Measurements from ENCODE around the gene FMNL3.
"Not testable (repeated sequence)": the region's sequence is repeated elsewhere in the genome, so short reads cannot be mapped to it uniquely, and the experiment has no call there.

Gene FMNL3

GRCh38 chr12:49707128-49707811 lies at the start of gene FMNL3:
Gene FMNL3 (minus strand): TSS chr12:49707405. CDS start chr12:49707180, 225 bp downstream.
- DNase-seq, result peak; percentile 79 to 90

GRCh38 chr12:49750996-49751393 lies 43.8 kb upstream of the FMNL3 start:
- DNase-seq, result no peak

GRCh38 chr12:49750027-49750995 lies 43.1 kb upstream of the FMNL3 start:
- peak in 1 of 2 experiments; percentile 29 for DNase-seq

GRCh38 chr12:49748800-49749199 lies 41.6 kb upstream of the FMNL3 start:
- no peak for DNase-seq

- DNase-seq, result no peak
Measured at GRCh38 chr12:49748306-49748705, 41.1 kb upstream of the FMNL3 start.

- no peak for DNase-seq
Measured at GRCh38 chr12:49744363-49744885, 37.2 kb upstream of the FMNL3 start.

GRCh38 chr12:49741882-49742620 lies 34.8 kb upstream of the FMNL3 start:
- DNase-seq, result peak in 1 of 2 experiments; percentile 58

GRCh38 chr12:49740930-49741881 lies 34.0 kb upstream of the FMNL3 start, which contains the start of gene TMBIM6:
Gene TMBIM6 (plus strand): TSS chr12:49741557. CDS start chr12:49752494, 10,937 bp downstream.
- DNase-seq, result peak; percentile 99

GRCh38 chr12:49740277-49740676 lies 33.1 kb upstream of the FMNL3 start:
- DNase-seq, result not testable (repeated sequence)

GRCh38 chr12:49738721-49739120 lies 31.5 kb upstream of the FMNL3 start:
- not testable (repeated sequence) for DNase-seq

GRCh38 chr12:49734900-49735299 lies 27.7 kb upstream of the FMNL3 start:
- DNase-seq, result not testable (repeated sequence)

GRCh38 chr12:49733219-49734017 lies 26.2 kb upstream of the FMNL3 start:
- DNase-seq, result no peak

GRCh38 chr12:49730568-49731101 lies 23.4 kb upstream of the FMNL3 start:
- no peak for DNase-seq

GRCh38 chr12:49730050-49730449 lies 22.8 kb upstream of the FMNL3 start:
- DNase-seq, result no peak

GRCh38 chr12:49728446-49728845 lies 21.2 kb upstream of the FMNL3 start:
- no peak for DNase-seq

- not testable (repeated sequence) for DNase-seq
Measured at GRCh38 chr12:49721355-49721754, 14.2 kb upstream of the FMNL3 start.

- DNase-seq, result no peak
Measured at GRCh38 chr12:49720214-49720613, 13.0 kb upstream of the FMNL3 start.

GRCh38 chr12:49717800-49718199 lies 10.6 kb upstream of the FMNL3 start:
- DNase-seq, result not testable (repeated sequence)

GRCh38 chr12:49716553-49716952 lies 9.3 kb upstream of the FMNL3 start:
- DNase-seq, result no peak

- DNase-seq, result not testable (repeated sequence)
Measured at GRCh38 chr12:49713952-49714351, 6.7 kb upstream of the FMNL3 start.

All from NCI-H1930 (cell line).